Heart left ventricle (tissue), 13 donors: ENCODE measurements around the gene ZNF607.
"Not testable (repeated sequence)": the region's sequence is repeated elsewhere in the genome, so short reads cannot be mapped to it uniquely, and the experiment has no call there.

ENCODE experiments used
- POLR2A ChIP-seq, 2 donors: fragments of 450-650 bp; IDR thresholded peaks; one replicate each; pipeline ENCODE4 v1.6.1; 2017; ENCODE audit warnings: antibody characterized with exemption in 2 of 2, mild to moderate bottlenecking in 2 of 2, moderate library complexity in 2 of 2
- TF ChIP-seq, protein P1 (sequence below), 12 donors: fragments of 200-600 bp; sonication (generic) in 4 of 12; IDR thresholded peaks; one replicate each; pipeline versions ENCODE4 v1.5.0 to v1.8.0; 2018 to 2022; ENCODE audit warnings: antibody characterized with exemption in 12 of 12, mild to moderate bottlenecking in 5 of 12
- donor health status: ischemic (EF 13 %, LVEDD 7.1; RV severe dilation, severe dysfunction).
- donor health status: DM: no; HTN: yes; CAD: no.
- donor health status: DM: no; HTN: no; CAD: no.
- donor health status: ischemic (EF 25% LVEDD 6.9; RV normal size, moderate dysfunction).
- donor health status: ischemic (EF 25% LVEDD 5.7; RV mildly dilated, moderate dysfunction).
- donor health status: ischemic (EF 35%, LVEDD 5.7; RV mildly dilated, moderate dysfunction).
- donor health status: nonischemic (EF 11% LVEDD 7.7; RV severe dilation, severe dysfunction).
- donor health status: DM: yes; HTN: yes; CAD: no.
- donor health status: PGD.
- donor health status: ischemic (EF 29% LVEDD 5.4; RV normal size, mild dysfunction).
- donor health status: nonischemic (EF 23%, LVEDD 6.1; RV moderate dilation, normal function).

DNA sequence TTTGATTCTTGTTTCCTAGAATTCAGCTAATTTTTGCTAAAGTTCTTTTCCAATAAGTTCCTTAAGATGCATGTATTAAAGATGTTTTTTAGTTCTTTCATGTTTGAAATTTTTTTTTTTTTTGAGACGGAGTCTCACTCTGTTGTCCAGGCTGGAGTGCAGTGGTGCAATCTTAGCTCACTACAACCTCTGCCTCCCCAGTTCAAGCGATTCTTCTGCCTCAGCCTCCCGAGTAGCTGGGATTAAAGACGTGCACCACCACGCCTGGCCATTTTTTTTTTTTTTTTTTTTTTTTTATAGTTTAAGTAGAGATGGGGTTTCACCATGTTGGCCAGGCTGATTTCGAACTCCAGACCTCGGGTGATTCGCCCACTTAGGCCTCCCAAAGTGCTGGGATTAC is 62.4 kb downstream of the ZNF607 start:
- TF ChIP-seq, protein P1, sequence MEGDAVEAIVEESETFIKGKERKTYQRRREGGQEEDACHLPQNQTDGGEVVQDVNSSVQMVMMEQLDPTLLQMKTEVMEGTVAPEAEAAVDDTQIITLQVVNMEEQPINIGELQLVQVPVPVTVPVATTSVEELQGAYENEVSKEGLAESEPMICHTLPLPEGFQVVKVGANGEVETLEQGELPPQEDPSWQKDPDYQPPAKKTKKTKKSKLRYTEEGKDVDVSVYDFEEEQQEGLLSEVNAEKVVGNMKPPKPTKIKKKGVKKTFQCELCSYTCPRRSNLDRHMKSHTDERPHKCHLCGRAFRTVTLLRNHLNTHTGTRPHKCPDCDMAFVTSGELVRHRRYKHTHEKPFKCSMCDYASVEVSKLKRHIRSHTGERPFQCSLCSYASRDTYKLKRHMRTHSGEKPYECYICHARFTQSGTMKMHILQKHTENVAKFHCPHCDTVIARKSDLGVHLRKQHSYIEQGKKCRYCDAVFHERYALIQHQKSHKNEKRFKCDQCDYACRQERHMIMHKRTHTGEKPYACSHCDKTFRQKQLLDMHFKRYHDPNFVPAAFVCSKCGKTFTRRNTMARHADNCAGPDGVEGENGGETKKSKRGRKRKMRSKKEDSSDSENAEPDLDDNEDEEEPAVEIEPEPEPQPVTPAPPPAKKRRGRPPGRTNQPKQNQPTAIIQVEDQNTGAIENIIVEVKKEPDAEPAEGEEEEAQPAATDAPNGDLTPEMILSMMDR (IDR thresholded peaks at IDR 0.05) = not testable (repeated sequence)
- TF ChIP-seq POLR2A (IDR thresholded peaks at IDR 0.05) = not testable (repeated sequence)
